WTC11 (cell line): ENCODE data around the gene GPC6. TPM values are rescaled to one million over a fixed set of nuclear protein-coding genes. Genes with fewer than 3 reads are reported as not detected.

ENCODE experiments used
- ATAC-seq: fragments of 200-7000 bp; cut with Tn5 transposase; 2 replicates; pipeline ENCODE4 v1.10.0; 2021; ENCODE audit warnings: mild to moderate bottlenecking, moderate library complexity
- CTCF ChIA-PET: fragments of 300-600 bp; sonication (Branson Sonifier 250); formaldehyde crosslinking; loops from one replicate; lab custom pipeline; 2021; ENCODE audit warnings: antibody characterized with exemption; lab: Charles Lee
- POLR2A ChIA-PET: fragments of 350-600 bp; sonication (Branson Sonifier 250); formaldehyde crosslinking; loops from one replicate; lab custom pipeline; 2021; ENCODE audit warnings: antibody characterized with exemption; lab: Charles Lee
- DNase-seq: peaks from one replicate; pipeline ENCODE4 v3.0.0; 2021; ENCODE audit warnings: low spot score
- H3K27ac Mint-ChIP-seq: 2 replicates; pipeline ENCODE4 v1.8.0; 2021; ENCODE audit warnings: mixed read lengths
- H3K27me3 Mint-ChIP-seq: 2 replicates; pipeline ENCODE4 v1.8.0; 2021; ENCODE audit warnings: low read depth, mild to moderate bottlenecking, moderate library complexity, mixed read lengths
- H3K36me3 Mint-ChIP-seq: 2 replicates; pipeline ENCODE4 v1.8.0; 2021; ENCODE audit warnings: mixed read lengths
- H3K4me1 Mint-ChIP-seq: 2 replicates; pipeline ENCODE4 v1.8.0; 2022; ENCODE audit warnings: mixed read lengths
- H3K4me3 Mint-ChIP-seq: 2 replicates; pipeline ENCODE4 v1.8.0; 2021; ENCODE audit warnings: mild to moderate bottlenecking, moderate library complexity, mixed read lengths
- H3K9me3 Mint-ChIP-seq: 2 replicates; pipeline ENCODE4 v1.8.0; 2021; ENCODE audit warnings: mixed read lengths
- ATF6 ChIP-seq: sonication (generic); formaldehyde crosslinking; IDR thresholded peaks from 2 replicates; pipeline ENCODE4 v1.8.1; 2023; ENCODE audit warnings: mild to moderate bottlenecking, missing genetic modification reagents
- CREM ChIP-seq: sonication (generic); formaldehyde crosslinking; IDR thresholded peaks from 2 replicates; pipeline ENCODE4 v1.8.1; 2022; ENCODE audit warnings: mild to moderate bottlenecking, missing genetic modification reagents, moderate library complexity
- ESRRA ChIP-seq: sonication (generic); formaldehyde crosslinking; IDR thresholded peaks from 2 replicates; pipeline ENCODE4 v1.8.1; 2022; ENCODE audit warnings: mild to moderate bottlenecking, missing genetic modification reagents, borderline replicate concordance
- FOXP4 ChIP-seq: sonication (generic); formaldehyde crosslinking; IDR thresholded peaks from 2 replicates; pipeline ENCODE4 v1.8.0; 2022; ENCODE audit warnings: mild to moderate bottlenecking, missing genetic modification reagents
- JAZF1 ChIP-seq: fragments of 250-450 bp; sonication (Bioruptor Pico); IDR thresholded peaks from 2 replicates; pipeline ENCODE4 v1.9.0; 2021; ENCODE audit warnings: moderate library complexity, mild to moderate bottlenecking, inconsistent platforms
- JUN ChIP-seq: sonication (generic); formaldehyde crosslinking; IDR thresholded peaks from 2 replicates; pipeline ENCODE4 v1.8.0; 2023; ENCODE audit warnings: mild to moderate bottlenecking, missing genetic modification reagents
- KAT7 ChIP-seq: sonication (generic); formaldehyde crosslinking; IDR thresholded peaks from 2 replicates; pipeline ENCODE4 v1.8.1; 2023; ENCODE audit warnings: missing genetic modification reagents, mild to moderate bottlenecking, borderline replicate concordance
- MXD4 ChIP-seq: fragments of 250-450 bp; sonication (Bioruptor Pico); IDR thresholded peaks from 2 replicates; pipeline ENCODE4 v1.8.0; 2021; ENCODE audit warnings: mild to moderate bottlenecking, moderate library complexity, borderline replicate concordance
- NR3C1 ChIP-seq: sonication (generic); formaldehyde crosslinking; conservative IDR thresholded peaks from 2 replicates; pipeline ENCODE4 v1.8.1; 2023; ENCODE audit warnings: low read depth, mild to moderate bottlenecking, missing genetic modification reagents
- TCF7 ChIP-seq: sonication (generic); formaldehyde crosslinking; IDR thresholded peaks from 2 replicates; pipeline ENCODE4 v1.8.0; 2022; ENCODE audit warnings: mild to moderate bottlenecking, low read depth, missing genetic modification reagents, moderate library complexity
- TEAD1 ChIP-seq: sonication (generic); formaldehyde crosslinking; IDR thresholded peaks from 2 replicates; pipeline ENCODE4 v1.8.0; 2022; ENCODE audit warnings: mild to moderate bottlenecking, missing genetic modification reagents
- TP53 ChIP-seq: sonication (generic); formaldehyde crosslinking; IDR thresholded peaks from 2 replicates; pipeline ENCODE4 v1.8.1; 2023; ENCODE audit warnings: mild to moderate bottlenecking, missing genetic modification reagents
- ZMAT4 ChIP-seq: fragments of 250-450 bp; sonication (Bioruptor Pico); IDR thresholded peaks from 2 replicates; pipeline ENCODE4 v1.9.0; 2021; ENCODE audit warnings: mild to moderate bottlenecking
- ZNF138 ChIP-seq: sonication (generic); formaldehyde crosslinking; conservative IDR thresholded peaks from 2 replicates; pipeline ENCODE4 v1.8.1; 2022; ENCODE audit warnings: mild to moderate bottlenecking, moderate library complexity, missing genetic modification reagents
- ZNF281 ChIP-seq: sonication (generic); formaldehyde crosslinking; IDR thresholded peaks from 2 replicates; pipeline ENCODE4 v1.8.0; 2023; ENCODE audit warnings: mild to moderate bottlenecking, missing genetic modification reagents
- ZNF396 ChIP-seq: fragments of 250-450 bp; sonication (Bioruptor Pico); IDR thresholded peaks from 2 replicates; pipeline ENCODE4 v1.8.0; 2021; ENCODE audit warnings: mild to moderate bottlenecking, moderate library complexity, borderline replicate concordance
- ZNF671 ChIP-seq: fragments of 250-450 bp; sonication (Bioruptor Pico); IDR thresholded peaks from 2 replicates; pipeline ENCODE4 v1.8.0; 2021; ENCODE audit warnings: mild to moderate bottlenecking
- total RNA-seq: library from RNA; stranded (reverse); gene quantifications from 3 replicates; pipeline ENCODE4 v1.2.3, GENCODE V29; 2021
- TF ChIP-seq, protein P1 (sequence below): sonication (generic); formaldehyde crosslinking; IDR thresholded peaks from 2 replicates; pipeline ENCODE4 v1.8.0; 2023; ENCODE audit warnings: missing genetic modification reagents
- TF ChIP-seq, protein P2 (sequence below): fragments of 250-450 bp; sonication (Bioruptor Pico); IDR thresholded peaks from 2 replicates; pipeline ENCODE4 v1.9.0; 2021; ENCODE audit warnings: moderate library complexity, mild to moderate bottlenecking, inconsistent platforms, borderline replicate concordance
- TF ChIP-seq, protein P3 (sequence below): sonication (generic); formaldehyde crosslinking; IDR thresholded peaks from 2 replicates; pipeline ENCODE4 v1.8.1; 2023; ENCODE audit warnings: mild to moderate bottlenecking, missing genetic modification reagents, moderate library complexity

Gene GPC6
- total RNA-seq, 1 experiment from 2014 or later, result 19.5 TPM

DNA sequence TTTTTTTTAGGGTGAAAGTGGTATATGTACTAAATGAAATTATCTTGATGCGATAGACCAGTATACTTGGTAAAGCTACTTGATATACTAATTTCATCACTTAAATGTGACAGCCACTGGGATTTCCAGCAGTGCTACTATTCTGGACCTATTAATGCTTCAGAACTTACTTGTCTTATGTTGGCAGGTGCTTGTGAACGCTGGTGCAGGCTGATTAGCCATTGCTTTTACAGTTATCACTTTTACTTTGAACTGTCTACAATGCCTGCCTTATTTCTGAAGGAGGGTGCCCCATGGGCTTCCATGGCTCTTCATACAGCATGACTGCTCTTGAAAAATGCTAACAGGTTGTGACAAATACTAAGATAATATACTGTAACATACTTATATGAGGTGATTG lies 294.7 kb downstream of the GPC6 start:
- CTCF ChIA-PET, result no interaction called here
- no peak for ATAC-seq
- no peaks in the 10 kb centered on the region for H3K27me3 Mint-ChIP-seq

GRCh38 chr13:93522501-93522900 lies 295.9 kb downstream of the GPC6 start:
- no peaks in the 10 kb centered on the region for H3K9me3 Mint-ChIP-seq
- no peaks in the 10 kb centered on the region for H3K27me3 Mint-ChIP-seq
- ChIA-PET POLR2A (no interaction called here), CTCF (no interaction called here)
- no peak overlapping the region for H3K27ac Mint-ChIP-seq
- no peak overlapping the region for H3K4me3 Mint-ChIP-seq
- H3K36me3 Mint-ChIP-seq, result no peaks in the 10 kb centered on the region
- ATAC-seq, result no peak
- DNase-seq, result no peak
- H3K4me1 Mint-ChIP-seq, result peaks cover 70% of the 10 kb centered on the region
- TF ChIP-seq KAT7 (CRISPR knock-in tag) (no peak), JAZF1 (no peak), ZNF396 (CRISPR knock-in tag) (no peak), ZNF138 (CRISPR knock-in tag) (no peak), CREM (CRISPR knock-in tag) (no peak), ESRRA (no peak), ZNF281 (CRISPR knock-in tag) (no peak), TP53 (CRISPR knock-in tag) (no peak), TCF7 (CRISPR knock-in tag) (no peak), NR3C1 (CRISPR knock-in tag) (no peak)
- TF ChIP-seq, protein P1, sequence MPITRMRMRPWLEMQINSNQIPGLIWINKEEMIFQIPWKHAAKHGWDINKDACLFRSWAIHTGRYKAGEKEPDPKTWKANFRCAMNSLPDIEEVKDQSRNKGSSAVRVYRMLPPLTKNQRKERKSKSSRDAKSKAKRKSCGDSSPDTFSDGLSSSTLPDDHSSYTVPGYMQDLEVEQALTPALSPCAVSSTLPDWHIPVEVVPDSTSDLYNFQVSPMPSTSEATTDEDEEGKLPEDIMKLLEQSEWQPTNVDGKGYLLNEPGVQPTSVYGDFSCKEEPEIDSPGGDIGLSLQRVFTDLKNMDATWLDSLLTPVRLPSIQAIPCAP, result no peak

More for the DNA sequence above, 294.7 kb downstream of the GPC6 start:
- no peaks in the 10 kb centered on the region for H3K9me3 Mint-ChIP-seq
- TF ChIP-seq MXD4 (CRISPR knock-in tag) (no peak), ZMAT4 (CRISPR knock-in tag) (no peak)
- TF ChIP-seq, protein P2, sequence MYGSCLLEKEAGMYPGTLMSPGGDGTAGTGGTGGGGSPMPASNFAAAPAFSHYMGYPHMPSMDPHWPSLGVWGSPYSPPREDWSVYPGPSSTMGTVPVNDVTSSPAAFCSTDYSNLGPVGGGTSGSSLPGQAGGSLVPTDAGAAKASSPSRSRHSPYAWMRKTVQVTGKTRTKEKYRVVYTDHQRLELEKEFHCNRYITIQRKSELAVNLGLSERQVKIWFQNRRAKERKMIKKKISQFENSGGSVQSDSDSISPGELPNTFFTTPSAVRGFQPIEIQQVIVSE (CRISPR knock-in tag), result no peak
- TF ChIP-seq, all 79 proteins: peak for 0
- H3K4me3 Mint-ChIP-seq, result no peak overlapping the region
- peaks cover 71% of the 10 kb centered on the region for H3K4me1 Mint-ChIP-seq
- no peaks in the 10 kb centered on the region for H3K36me3 Mint-ChIP-seq
- DNase-seq, result no peak
- no peak overlapping the region for H3K27ac Mint-ChIP-seq
- POLR2A ChIA-PET, result no interaction called here

- peaks cover 57% of the 10 kb centered on the region for H3K4me1 Mint-ChIP-seq
- TF ChIP-seq JAZF1 (no peak), JUN (CRISPR knock-in tag) (no peak), ZNF671 (no peak), TEAD1 (CRISPR knock-in tag) (no peak), ATF6 (CRISPR knock-in tag) (no peak), FOXP4 (CRISPR knock-in tag) (no peak), MXD4 (CRISPR knock-in tag) (no peak)
- TF ChIP-seq, protein P3, sequence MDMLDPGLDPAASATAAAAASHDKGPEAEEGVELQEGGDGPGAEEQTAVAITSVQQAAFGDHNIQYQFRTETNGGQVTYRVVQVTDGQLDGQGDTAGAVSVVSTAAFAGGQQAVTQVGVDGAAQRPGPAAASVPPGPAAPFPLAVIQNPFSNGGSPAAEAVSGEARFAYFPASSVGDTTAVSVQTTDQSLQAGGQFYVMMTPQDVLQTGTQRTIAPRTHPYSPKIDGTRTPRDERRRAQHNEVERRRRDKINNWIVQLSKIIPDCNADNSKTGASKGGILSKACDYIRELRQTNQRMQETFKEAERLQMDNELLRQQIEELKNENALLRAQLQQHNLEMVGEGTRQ (CRISPR knock-in tag), result no peak
Measured at GRCh38 chr13:93525087-93525486, 298.5 kb downstream of the GPC6 start.

More at GRCh38 chr13:93525087-93525486, 298.5 kb downstream of the GPC6 start:
- H3K36me3 Mint-ChIP-seq, result no peaks in the 10 kb centered on the region
- ATAC-seq, result peak; percentile 35; the same call in 1 of the 2 replicates
- H3K9me3 Mint-ChIP-seq, result no peaks in the 10 kb centered on the region
- peak overlapping the region; percentile 55 for H3K27ac Mint-ChIP-seq
- H3K27me3 Mint-ChIP-seq, result no peaks in the 10 kb centered on the region
- H3K4me3 Mint-ChIP-seq, result peak overlapping the region; percentile 17; the same call in 1 of the 2 replicates
- CTCF ChIA-PET, result interaction anchor here (0.6 kb wide), 1 partner anchor 8 kb away, joined by 3 read pairs; no protein-coding TSS in a partner anchor
- no peak for DNase-seq
- POLR2A ChIA-PET, result no interaction called here
